Hepatocyte (in vitro differentiated cells): ENCODE measurements around the gene UQCC2. TPM values are rescaled to one million over a fixed set of nuclear protein-coding genes. Genes with fewer than 3 reads are reported as not detected.

Experiments used
- DNase-seq: peaks from one replicate; pipeline ENCODE4 v3.0.0-alpha.2; 2016; ENCODE audit warnings: low spot score
- H2AFZ ChIP-seq: fragments of 200-600 bp; sonication (generic); 2 replicates; pipeline ENCODE4 v1.6.0; 2016; ENCODE audit warnings: antibody characterized with exemption, mild to moderate bottlenecking
- H3K27ac ChIP-seq: fragments of 200-600 bp; sonication (generic); 2 replicates; pipeline ENCODE4 v1.5.1; 2016; ENCODE audit warnings: mild to moderate bottlenecking
- H3K27me3 ChIP-seq: fragments of 200-600 bp; sonication (generic); 2 replicates; pipeline ENCODE4 v1.6.1; 2016
- H3K36me3 ChIP-seq: fragments of 200-600 bp; sonication (generic); replicated peaks from 2 replicates; pipeline ENCODE4 v1.5.1; 2016; ENCODE audit warnings: low read depth; ENCODE audit not compliant: insufficient read depth
- H3K4me1 ChIP-seq: fragments of 200-600 bp; sonication (generic); 2 replicates; pipeline ENCODE4 v1.5.1; 2016; ENCODE audit warnings: mild to moderate bottlenecking, moderate library complexity; ENCODE audit not compliant: insufficient read depth
- H3K4me2 ChIP-seq: fragments of 200-600 bp; sonication (generic); 2 replicates; pipeline ENCODE4 v1.6.0; 2016
- H3K4me3 ChIP-seq: fragments of 200-600 bp; sonication (generic); 2 replicates; pipeline ENCODE4 v1.5.1; 2016; ENCODE audit warnings: mild to moderate bottlenecking
- H3K79me2 ChIP-seq: fragments of 200-600 bp; sonication (generic); 2 replicates; pipeline ENCODE4 v1.6.0; 2017; ENCODE audit warnings: mild to moderate bottlenecking
- H3K9me2 ChIP-seq: fragments of 200-600 bp; sonication (generic); replicated peaks from 2 replicates; pipeline ENCODE4 v1.6.0; 2017; ENCODE audit warnings: mild to moderate bottlenecking; ENCODE audit not compliant: insufficient read depth
- H3K9me3 ChIP-seq: fragments of 200-600 bp; sonication (generic); 2 replicates; pipeline ENCODE4 v1.5.1; 2016; ENCODE audit warnings: low read depth, mild to moderate bottlenecking
- H4K20me1 ChIP-seq: fragments of 200-600 bp; sonication (generic); 2 replicates; pipeline ENCODE4 v1.6.0; 2016; ENCODE audit warnings: mild to moderate bottlenecking; ENCODE audit not compliant: insufficient read depth, poor library complexity, severe bottlenecking
- EZH2 ChIP-seq: fragments of 200-600 bp; sonication (generic); IDR thresholded peaks from 2 replicates; pipeline ENCODE4 v1.6.1; 2016; ENCODE audit warnings: antibody characterized with exemption, mild to moderate bottlenecking, borderline replicate concordance
- EZH2phosphoT487 ChIP-seq: fragments of 200-600 bp; sonication (generic); IDR thresholded peaks from one replicate; pipeline ENCODE4 v1.6.1; 2018; ENCODE audit warnings: antibody characterized with exemption, mild to moderate bottlenecking, low read depth, moderate library complexity; ENCODE audit not compliant: unreplicated experiment, severe bottlenecking
- WGBS: methylation state at CpG from one replicate; pipeline ENCODE4 v1.1.6; 2016; ENCODE audit warnings: low lambda C conversion rate; ENCODE audit errors: missing lambda C conversion rate; 5-methylcytosine and 5-hydroxymethylcytosine counted together
- polyA plus RNA-seq: library from polyadenylated mRNA; unstranded; fragments of >200 nt; fragmentation: Nextera tagmentation; extraction: Ambion mirVana; gene quantifications from 2 replicates; pipeline ENCODE4 v1.2.1, GENCODE V29; 2016
- total RNA-seq: library from RNA; depleted of rRNA; stranded (reverse); fragments of >200 nt; gene quantifications from 2 replicates; pipeline ENCODE4 v1.2.3, GENCODE V29; 2014
- TF ChIP-seq, protein P1 (sequence below): fragments of 200-600 bp; sonication (generic); IDR thresholded peaks from 2 replicates; pipeline ENCODE4 v1.5.1; 2016; ENCODE audit warnings: antibody characterized with exemption, mild to moderate bottlenecking; ENCODE audit not compliant: poor library complexity

The UQCC2 gene
- total and polyA plus RNA-seq, 2 experiments from 2014 or later: 44.7 to 151 TPM

DNA sequence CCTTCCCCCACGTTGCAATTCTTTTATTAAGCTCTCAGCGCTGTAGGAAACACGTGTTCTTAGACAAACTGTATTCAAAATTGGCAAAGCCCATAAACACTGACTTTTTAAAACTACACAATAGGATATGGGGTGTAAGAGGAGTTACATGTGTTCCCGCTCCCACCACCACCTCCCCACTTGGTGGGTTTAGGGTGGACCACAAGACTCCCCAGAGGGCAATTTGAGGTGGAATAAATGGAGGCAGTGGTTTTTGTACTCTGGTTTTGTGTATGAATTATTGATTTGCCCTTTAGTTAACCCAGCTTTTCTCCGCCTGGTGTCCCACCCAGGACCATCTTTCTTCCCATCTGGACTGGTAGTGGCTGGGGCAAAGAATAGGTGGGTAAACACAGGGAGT is 3.7 kb downstream of the UQCC2 start:
- H3K4me1 ChIP-seq: peaks cover 13% of the 10 kb centered on the region
- H3K4me3 ChIP-seq: no peak overlapping the region
- no peaks in the 10 kb centered on the region for H3K27me3 ChIP-seq
- no peak overlapping the region for H2AFZ ChIP-seq
- H3K9me2 ChIP-seq: no peaks in the 10 kb centered on the region
- no peaks in the 10 kb centered on the region for H4K20me1 ChIP-seq
- no peak overlapping the region for H3K4me2 ChIP-seq
- no peaks in the 10 kb centered on the region for H3K36me3 ChIP-seq
- no peak overlapping the region for H3K27ac ChIP-seq
- peaks cover 16% of the 10 kb centered on the region for H3K79me2 ChIP-seq
- no peaks in the 10 kb centered on the region for H3K9me3 ChIP-seq
- 89% methylated on average over 5 of the region's 5 CpGs for WGBS
- TF ChIP-seq EZH2 (no peak), EZH2phosphoT487 (no peak)
- TF ChIP-seq, protein P1, sequence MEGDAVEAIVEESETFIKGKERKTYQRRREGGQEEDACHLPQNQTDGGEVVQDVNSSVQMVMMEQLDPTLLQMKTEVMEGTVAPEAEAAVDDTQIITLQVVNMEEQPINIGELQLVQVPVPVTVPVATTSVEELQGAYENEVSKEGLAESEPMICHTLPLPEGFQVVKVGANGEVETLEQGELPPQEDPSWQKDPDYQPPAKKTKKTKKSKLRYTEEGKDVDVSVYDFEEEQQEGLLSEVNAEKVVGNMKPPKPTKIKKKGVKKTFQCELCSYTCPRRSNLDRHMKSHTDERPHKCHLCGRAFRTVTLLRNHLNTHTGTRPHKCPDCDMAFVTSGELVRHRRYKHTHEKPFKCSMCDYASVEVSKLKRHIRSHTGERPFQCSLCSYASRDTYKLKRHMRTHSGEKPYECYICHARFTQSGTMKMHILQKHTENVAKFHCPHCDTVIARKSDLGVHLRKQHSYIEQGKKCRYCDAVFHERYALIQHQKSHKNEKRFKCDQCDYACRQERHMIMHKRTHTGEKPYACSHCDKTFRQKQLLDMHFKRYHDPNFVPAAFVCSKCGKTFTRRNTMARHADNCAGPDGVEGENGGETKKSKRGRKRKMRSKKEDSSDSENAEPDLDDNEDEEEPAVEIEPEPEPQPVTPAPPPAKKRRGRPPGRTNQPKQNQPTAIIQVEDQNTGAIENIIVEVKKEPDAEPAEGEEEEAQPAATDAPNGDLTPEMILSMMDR: no peak
- DNase-seq: no peak

DNA sequence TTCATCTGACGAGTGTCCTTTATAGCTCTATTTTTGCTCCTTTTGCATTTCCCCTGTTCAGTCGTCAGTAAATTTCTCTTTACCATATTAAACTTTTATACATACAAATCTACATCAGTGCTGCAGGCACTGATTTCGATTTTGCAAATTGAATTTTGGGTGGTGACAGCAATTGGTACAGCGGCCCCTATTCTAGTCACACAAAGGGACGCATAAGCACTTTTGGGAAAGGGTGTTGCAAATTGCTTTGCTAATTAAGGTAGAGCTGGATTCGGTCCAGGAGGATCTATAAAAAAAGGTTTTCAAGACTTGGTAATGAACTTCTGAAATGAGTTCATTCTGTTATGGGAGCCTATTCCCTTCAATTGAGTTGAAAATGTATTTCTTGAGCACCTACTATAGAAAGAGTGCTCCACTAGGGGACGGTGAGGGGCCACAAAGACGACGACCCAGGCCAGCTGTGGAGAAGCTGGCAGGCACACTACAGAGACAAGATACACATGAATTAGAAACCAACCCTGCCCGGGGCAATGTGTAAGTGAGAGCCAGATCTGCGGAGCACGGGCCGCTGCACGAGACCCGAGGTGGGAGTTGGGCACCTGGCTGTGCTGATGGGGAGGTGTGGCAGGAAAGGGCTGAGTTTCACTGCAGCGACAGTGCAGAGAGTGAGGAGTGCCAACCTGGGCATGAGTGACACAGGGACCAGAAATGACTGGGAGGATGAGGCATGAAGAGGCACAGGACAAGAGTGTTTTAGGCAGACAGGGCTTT is 5.4 kb downstream of the UQCC2 start:
- Histone ChIP-seq H3K4me2 (no peak overlapping the region), H3K9me2 (no peaks in the 10 kb centered on the region), H3K9me3 (no peaks in the 10 kb centered on the region), H3K27ac (no peak overlapping the region), H3K4me1 (peaks cover 8% of the 10 kb centered on the region), H3K79me2 (peaks cover 16% of the 10 kb centered on the region), H4K20me1 (no peaks in the 10 kb centered on the region), H3K27me3 (no peaks in the 10 kb centered on the region), H2AFZ (no peak overlapping the region), H3K36me3 (no peaks in the 10 kb centered on the region), H3K4me3 (no peak overlapping the region)
- WGBS: 84% methylated on average over 16 of the region's 16 CpGs
- TF ChIP-seq EZH2 (no peak), EZH2phosphoT487 (no peak)
- TF ChIP-seq, protein P1: no peak
- DNase-seq: no peak

DNA sequence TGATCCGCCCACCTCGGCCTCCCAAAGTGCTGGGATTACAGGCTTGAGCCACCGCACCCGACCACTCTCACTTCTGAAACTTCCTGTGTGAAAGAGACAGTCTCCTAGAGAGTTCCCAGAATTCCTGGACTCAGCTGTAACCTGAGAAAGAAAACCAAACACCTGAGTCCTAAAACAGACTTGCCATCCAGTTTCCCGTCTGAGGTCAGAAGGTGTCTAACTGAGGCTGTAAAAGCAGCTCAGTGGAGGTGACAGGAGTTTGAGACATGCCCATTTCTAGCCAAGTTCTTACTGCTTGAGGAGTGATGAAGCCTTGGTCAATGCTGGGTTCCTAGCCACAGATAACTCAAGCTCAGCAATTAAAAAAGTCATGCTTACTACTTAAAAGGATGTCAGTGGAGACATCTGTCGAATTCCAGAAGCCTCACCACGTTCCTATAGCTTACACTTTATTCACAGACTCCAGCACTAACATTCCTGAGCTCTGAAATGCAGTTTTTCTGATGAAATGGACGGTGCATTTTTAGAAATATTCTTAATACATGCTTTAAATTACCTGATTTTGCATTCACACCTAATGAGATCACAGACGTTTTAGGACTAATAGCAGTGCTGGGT is 6.1 kb downstream of the UQCC2 start:
- Histone ChIP-seq H2AFZ (no peak overlapping the region), H3K36me3 (no peaks in the 10 kb centered on the region), H3K27me3 (no peaks in the 10 kb centered on the region), H3K27ac (no peak overlapping the region), H3K4me2 (no peak overlapping the region), H3K79me2 (peaks cover 8% of the 10 kb centered on the region), H4K20me1 (no peaks in the 10 kb centered on the region), H3K4me3 (no peak overlapping the region), H3K4me1 (peaks cover under 1% of the 10 kb centered on the region), H3K9me2 (no peaks in the 10 kb centered on the region), H3K9me3 (no peaks in the 10 kb centered on the region)
- TF ChIP-seq, protein P1: no peak
- no peak for TF ChIP-seq EZH2phosphoT487
- TF ChIP-seq EZH2: no peak
- WGBS: 63% methylated on average over 9 of the region's 9 CpGs
- no peak for DNase-seq
